Body of pancreas (tissue), 4 donors: ENCODE results near the gene NAA38.

Experiments used
- POLR2A ChIP-seq, 3 donors: fragments of 450-650 bp; IDR thresholded peaks; one replicate each; pipeline ENCODE4 v1.6.1; 2016; ENCODE audit warnings: antibody characterized with exemption in 3 of 3, mild to moderate bottlenecking in 2 of 3
- TF ChIP-seq, protein P1 (sequence below), 7 experiments: fragments of 450-650 bp in 4 of 7; fragments of 200-600 bp in 3 of 7; sonication (generic) in 3 of 7; IDR thresholded peaks; one replicate each; pipeline ENCODE4 v1.5.1; 2016 to 2019; ENCODE audit warnings: antibody characterized with exemption in 7 of 7

DNA sequence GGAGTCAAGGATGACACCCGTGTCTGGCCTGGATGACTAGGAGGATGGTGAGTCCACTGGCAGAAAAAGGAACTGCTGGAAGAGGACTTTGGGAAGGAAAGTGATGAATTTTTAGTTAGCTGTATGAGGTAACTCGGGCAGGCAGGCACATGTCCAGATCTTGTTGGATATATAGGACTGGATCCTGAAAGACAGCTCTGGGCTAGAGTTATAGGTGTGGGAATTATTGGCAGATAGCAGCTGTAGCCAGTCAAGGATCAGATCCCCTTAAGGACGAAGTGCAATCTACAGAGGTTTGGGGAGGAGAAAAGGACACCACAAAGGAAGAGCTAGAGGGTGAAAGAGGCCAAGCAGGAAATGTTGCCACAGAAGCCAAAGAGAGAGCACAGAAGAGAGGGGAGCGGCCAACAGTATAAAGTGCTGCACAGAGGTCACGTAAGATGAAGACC, 10.5 kb upstream of the NAA38 start:
- TF ChIP-seq, protein P1, sequence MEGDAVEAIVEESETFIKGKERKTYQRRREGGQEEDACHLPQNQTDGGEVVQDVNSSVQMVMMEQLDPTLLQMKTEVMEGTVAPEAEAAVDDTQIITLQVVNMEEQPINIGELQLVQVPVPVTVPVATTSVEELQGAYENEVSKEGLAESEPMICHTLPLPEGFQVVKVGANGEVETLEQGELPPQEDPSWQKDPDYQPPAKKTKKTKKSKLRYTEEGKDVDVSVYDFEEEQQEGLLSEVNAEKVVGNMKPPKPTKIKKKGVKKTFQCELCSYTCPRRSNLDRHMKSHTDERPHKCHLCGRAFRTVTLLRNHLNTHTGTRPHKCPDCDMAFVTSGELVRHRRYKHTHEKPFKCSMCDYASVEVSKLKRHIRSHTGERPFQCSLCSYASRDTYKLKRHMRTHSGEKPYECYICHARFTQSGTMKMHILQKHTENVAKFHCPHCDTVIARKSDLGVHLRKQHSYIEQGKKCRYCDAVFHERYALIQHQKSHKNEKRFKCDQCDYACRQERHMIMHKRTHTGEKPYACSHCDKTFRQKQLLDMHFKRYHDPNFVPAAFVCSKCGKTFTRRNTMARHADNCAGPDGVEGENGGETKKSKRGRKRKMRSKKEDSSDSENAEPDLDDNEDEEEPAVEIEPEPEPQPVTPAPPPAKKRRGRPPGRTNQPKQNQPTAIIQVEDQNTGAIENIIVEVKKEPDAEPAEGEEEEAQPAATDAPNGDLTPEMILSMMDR (IDR thresholded peaks at IDR 0.05), result no peak
- TF ChIP-seq POLR2A (IDR thresholded peaks at IDR 0.05), result no peak
